Kidney epithelial cell (primary cell): ENCODE data around the gene ARHGEF10L. TPM values are rescaled to one million over a fixed set of nuclear protein-coding genes. Genes with fewer than 3 reads are reported as not detected.

Experiments used
- DNase-seq: peaks from one replicate; pipeline ENCODE4 v3.0.0-alpha.2; 2010; ENCODE audit warnings: low read depth
- H3K27me3 ChIP-seq: 2 replicates; pipeline ENCODE4 v1.6.0; 2011; ENCODE audit warnings: low read length; ENCODE audit not compliant: control insufficient read depth, insufficient read depth
- H3K36me3 ChIP-seq: 2 replicates; pipeline ENCODE4 v1.5.1; 2011; ENCODE audit warnings: low read length; ENCODE audit not compliant: control insufficient read depth, insufficient read depth
- H3K4me3 ChIP-seq: 2 replicates; pipeline ENCODE4 v1.5.1; 2011; ENCODE audit warnings: low read depth, mild to moderate bottlenecking, control low read depth, low read length
- CTCF ChIP-seq: IDR thresholded peaks from 2 replicates; pipeline ENCODE4 v1.5.1; 2011; ENCODE audit warnings: mild to moderate bottlenecking, moderate library complexity, low read length, control low read depth, inconsistent platforms; ENCODE audit not compliant: insufficient read depth, poor library complexity, severe bottlenecking
- total RNA-seq: library from RNA; depleted of rRNA; stranded (reverse); fragments of >200 nt; gene quantifications from 2 replicates; pipeline ENCODE4 v1.2.3, GENCODE V29; 2015

Gene ARHGEF10L
- total RNA-seq, 1 donor from 2014 or later = 23.5 TPM

- H3K27me3 ChIP-seq = no peaks in the 10 kb centered on the region
- no peaks in the 10 kb centered on the region for H3K36me3 ChIP-seq
- no peak for TF ChIP-seq CTCF
- no peak for DNase-seq
- H3K4me3 ChIP-seq = no peak overlapping the region
These were observed 77.3 kb downstream of the ARHGEF10L start for GRCh38 chr1:17616731-17617279.

- Histone ChIP-seq H3K27me3 (no peaks in the 10 kb centered on the region), H3K4me3 (no peak overlapping the region), H3K36me3 (no peaks in the 10 kb centered on the region)
- TF ChIP-seq CTCF = no peak
- no peak for DNase-seq
These were observed 78.5 kb downstream of the ARHGEF10L start for GRCh38 chr1:17617787-17618557.

GRCh38 chr1:17618558-17619247, 79.2 kb downstream of the ARHGEF10L start:
- no peak for TF ChIP-seq CTCF
- Histone ChIP-seq H3K4me3 (no peak overlapping the region), H3K27me3 (no peaks in the 10 kb centered on the region), H3K36me3 (no peaks in the 10 kb centered on the region)
- no peak for DNase-seq

GRCh38 chr1:17620448-17620847, 81.0 kb downstream of the ARHGEF10L start:
- H3K27me3 ChIP-seq = no peaks in the 10 kb centered on the region
- no peak overlapping the region for H3K4me3 ChIP-seq
- no peaks in the 10 kb centered on the region for H3K36me3 ChIP-seq
- TF ChIP-seq CTCF = no peak
- no peak for DNase-seq

- TF ChIP-seq CTCF = no peak
- H3K27me3 ChIP-seq = no peaks in the 10 kb centered on the region
- no peak for DNase-seq
- no peaks in the 10 kb centered on the region for H3K36me3 ChIP-seq
- no peak overlapping the region for H3K4me3 ChIP-seq
These were observed 82.2 kb downstream of the ARHGEF10L start for GRCh38 chr1:17621691-17622090.
